Neural cell (in vitro differentiated cells): ENCODE results near the gene CCL28. TPM values are rescaled to one million over a fixed set of nuclear protein-coding genes. Genes with fewer than 3 reads are reported as not detected.

ENCODE experiments used
- H2AFZ ChIP-seq: fragments of 200-600, 300-800 bp; sonication (generic), shearing (Covaris generic); 2 replicates; pipeline ENCODE4 v1.6.0; 2014; ENCODE audit warnings: low read depth, mild to moderate bottlenecking, antibody characterized with exemption, low read length, moderate library complexity
- H3F3A ChIP-seq: fragments of 200-600 bp; shearing (Covaris generic); 2 replicates; pipeline ENCODE4 v1.6.1; 2016; ENCODE audit warnings: mild to moderate bottlenecking, moderate library complexity, mixed read lengths, antibody characterized with exemption, low read length; ENCODE audit not compliant: insufficient read depth, poor library complexity, severe bottlenecking
- H3K27ac ChIP-seq: fragments of 200-600, 300-800 bp; sonication (generic), shearing (Covaris generic); 2 replicates; pipeline ENCODE4 v1.5.1; 2014; ENCODE audit warnings: mild to moderate bottlenecking, low read length, moderate library complexity
- H3K27me3 ChIP-seq: fragments of 300-800, 200-600 bp; sonication (generic), shearing (Covaris generic); 2 replicates; pipeline ENCODE4 v1.6.0; 2014; ENCODE audit warnings: mild to moderate bottlenecking, low read depth, low read length, moderate library complexity; ENCODE audit not compliant: insufficient read depth
- H3K36me3 ChIP-seq: fragments of 300-800, 200-600 bp; sonication (generic), shearing (Covaris generic); 2 replicates; pipeline ENCODE4 v1.5.1; 2014; ENCODE audit warnings: mild to moderate bottlenecking, antibody characterized with exemption, low read length, moderate library complexity; ENCODE audit not compliant: insufficient read depth
- H3K4me2 ChIP-seq: fragments of 300-800, 200-600 bp; sonication (generic), shearing (Covaris generic); 2 replicates; pipeline ENCODE4 v1.6.0; 2014; ENCODE audit warnings: mild to moderate bottlenecking, low read length
- H3K4me3 ChIP-seq: fragments of 300-800, 200-600 bp; sonication (generic), shearing (Covaris generic); 2 replicates; pipeline ENCODE4 v1.5.1; 2014; ENCODE audit warnings: mild to moderate bottlenecking, low read length, moderate library complexity
- H3K79me2 ChIP-seq: fragments of 200-600 bp; shearing (Covaris generic); replicated peaks from 2 replicates; pipeline ENCODE4 v1.6.0; 2014; ENCODE audit warnings: mild to moderate bottlenecking, low read length, moderate library complexity; ENCODE audit not compliant: insufficient read depth
- H3K9ac ChIP-seq: fragments of 300-800, 200-600 bp; sonication (generic), shearing (Covaris generic); 2 replicates; pipeline ENCODE4 v1.6.1; 2016; ENCODE audit warnings: mild to moderate bottlenecking, low read length, mixed read lengths
- H3K9me2 ChIP-seq: fragments of 200-600 bp; shearing (Covaris generic); 2 replicates; pipeline ENCODE4 v1.6.1; 2016; ENCODE audit warnings: mild to moderate bottlenecking, low read length, mixed read lengths; ENCODE audit not compliant: insufficient read depth
- H3K9me3 ChIP-seq: fragments of 200-600, 300-800 bp; sonication (generic), shearing (Covaris generic); 2 replicates; pipeline ENCODE4 v1.6.1; 2016; ENCODE audit warnings: mild to moderate bottlenecking, mixed run types, low read length, moderate library complexity, mixed read lengths
- H4K20me1 ChIP-seq: fragments of 200-600 bp; shearing (Covaris generic); 2 replicates; pipeline ENCODE4 v1.6.1; 2016; ENCODE audit warnings: mild to moderate bottlenecking, mixed run types; ENCODE audit not compliant: insufficient read depth
- CTCF ChIP-seq: fragments of 450-650 bp; IDR thresholded peaks from 2 replicates; pipeline ENCODE4 v1.5.1; 2014; ENCODE audit warnings: antibody characterized with exemption, mild to moderate bottlenecking, moderate library complexity; ENCODE audit not compliant: poor library complexity, severe bottlenecking
- EP300 ChIP-seq: fragments of 450-650 bp; conservative IDR thresholded peaks from 2 replicates; pipeline ENCODE4 v1.6.1; 2014; ENCODE audit warnings: antibody characterized with exemption, mild to moderate bottlenecking, moderate library complexity; ENCODE audit not compliant: poor library complexity, severe bottlenecking
- EZH2 ChIP-seq: fragments of 200-600, 300-800 bp; shearing (Covaris generic), sonication (generic); IDR thresholded peaks from 2 replicates; pipeline ENCODE4 v1.6.1; 2014; ENCODE audit warnings: antibody characterized with exemption, low read length, borderline replicate concordance, mild to moderate bottlenecking; ENCODE audit not compliant: insufficient read depth, poor library complexity, severe bottlenecking
- MXI1 ChIP-seq: fragments of 450-650 bp; conservative IDR thresholded peaks from 2 replicates; pipeline ENCODE4 v1.6.1; 2014; ENCODE audit warnings: antibody characterized with exemption, mild to moderate bottlenecking; ENCODE audit not compliant: poor library complexity, severe bottlenecking
- POLR2AphosphoS5 ChIP-seq: IDR thresholded peaks from 2 replicates; pipeline ENCODE4 v1.6.1; 2012
- RAD21 ChIP-seq: fragments of 450-650 bp; conservative IDR thresholded peaks from 2 replicates; pipeline ENCODE4 v1.6.1; 2014; ENCODE audit warnings: antibody characterized with exemption, mild to moderate bottlenecking, moderate library complexity
- REST ChIP-seq: IDR thresholded peaks from 2 replicates; pipeline ENCODE4 v1.6.1; 2012; ENCODE audit warnings: borderline replicate concordance
- SMC3 ChIP-seq: fragments of 450-650 bp; conservative IDR thresholded peaks from 2 replicates; pipeline ENCODE4 v1.6.1; 2014; ENCODE audit warnings: antibody characterized with exemption, mild to moderate bottlenecking, moderate library complexity; ENCODE audit not compliant: poor library complexity
- TAF1 ChIP-seq: IDR thresholded peaks from 2 replicates; pipeline ENCODE4 v1.6.1; 2012; ENCODE audit warnings: low read depth
- polyA plus RNA-seq: library from polyadenylated mRNA; depleted of rRNA; stranded (reverse); fragments of >200 nt; gene quantifications from 2 replicates; pipeline ENCODE4 v1.2.3, GENCODE V29; 2014

Gene CCL28
- polyA plus RNA-seq, 1 donor from 2014 or later = not detected

GRCh38 chr5:43400082-43400481 lies 12.1 kb downstream of the CCL28 start:
- Histone ChIP-seq H3K27ac (no peak overlapping the region), H3K9ac (no peak overlapping the region), H3K27me3 (no peaks in the 10 kb centered on the region), H3K4me3 (no peak overlapping the region), H3K9me3 (no peaks in the 10 kb centered on the region), H2AFZ (no peak overlapping the region), H3K79me2 (no peaks in the 10 kb centered on the region), H3K4me2 (no peak overlapping the region), H3F3A (no peaks in the 10 kb centered on the region), H3K9me2 (no peaks in the 10 kb centered on the region), H4K20me1 (no peaks in the 10 kb centered on the region), H3K36me3 (no peaks in the 10 kb centered on the region)
- TF ChIP-seq POLR2AphosphoS5 (no peak), CTCF (no peak), EP300 (no peak), REST (no peak), MXI1 (no peak), RAD21 (no peak), SMC3 (no peak), TAF1 (no peak), EZH2 (no peak)

GRCh38 chr5:43396762-43397304 lies 15.4 kb downstream of the CCL28 start:
- Histone ChIP-seq H4K20me1 (no peaks in the 10 kb centered on the region), H3K27me3 (no peaks in the 10 kb centered on the region), H3K79me2 (no peaks in the 10 kb centered on the region), H3K9ac (no peak overlapping the region), H2AFZ (no peak overlapping the region), H3K4me3 (no peak overlapping the region), H3K9me2 (no peaks in the 10 kb centered on the region), H3K36me3 (no peaks in the 10 kb centered on the region), H3K4me2 (no peak overlapping the region), H3F3A (no peaks in the 10 kb centered on the region), H3K27ac (no peak overlapping the region), H3K9me3 (no peaks in the 10 kb centered on the region)
- TF ChIP-seq REST = no peak
- no peak for TF ChIP-seq EZH2
